ENCODE data around the gene MYT1.
A peak's percentile ranks its signal among the peaks of the same experiment; 100 is the strongest.

Gene MYT1

DNA sequence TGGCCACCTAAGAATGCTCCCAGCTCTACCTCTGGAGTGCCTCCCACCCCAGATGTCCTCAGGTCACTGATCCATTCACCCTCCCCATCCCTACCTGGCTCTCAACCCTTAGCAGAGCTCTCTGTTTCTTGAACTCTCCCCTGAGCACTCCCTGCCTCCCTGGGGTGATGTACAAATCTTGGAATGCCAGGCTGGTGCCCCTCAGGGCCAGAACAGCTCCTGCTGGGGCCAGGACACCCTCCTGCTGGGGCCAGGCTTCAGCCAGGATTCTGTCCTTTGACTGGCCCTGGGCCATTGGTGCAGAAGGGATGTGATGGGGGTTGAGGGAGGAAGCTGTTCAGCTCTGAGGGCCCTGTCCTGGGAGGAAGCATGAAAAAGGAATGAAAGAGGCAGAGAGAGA, 30.0 kb downstream of the MYT1 start:
- DNase-seq: no peak

DNA sequence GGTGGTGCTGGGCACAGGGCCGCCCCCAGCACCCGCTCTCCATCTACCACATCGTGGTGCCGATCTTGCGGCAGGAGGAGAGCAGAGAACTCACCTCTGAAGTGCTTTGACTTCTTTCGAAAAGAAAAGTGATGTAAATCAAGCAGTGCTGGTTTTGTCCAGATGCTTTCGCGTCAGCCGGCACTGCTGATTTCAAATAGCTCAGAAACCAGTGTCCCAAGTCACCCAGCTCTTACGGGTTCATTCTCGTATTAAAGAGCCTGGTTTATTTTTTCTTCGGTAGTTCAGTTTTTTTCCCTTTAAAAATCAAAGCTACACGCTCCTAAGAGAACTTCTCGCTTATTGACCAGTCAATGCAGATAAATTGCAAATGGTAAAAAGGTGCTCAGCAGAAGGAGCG, 32.1 kb downstream of the MYT1 start:
- DNase-seq: no peak

DNA sequence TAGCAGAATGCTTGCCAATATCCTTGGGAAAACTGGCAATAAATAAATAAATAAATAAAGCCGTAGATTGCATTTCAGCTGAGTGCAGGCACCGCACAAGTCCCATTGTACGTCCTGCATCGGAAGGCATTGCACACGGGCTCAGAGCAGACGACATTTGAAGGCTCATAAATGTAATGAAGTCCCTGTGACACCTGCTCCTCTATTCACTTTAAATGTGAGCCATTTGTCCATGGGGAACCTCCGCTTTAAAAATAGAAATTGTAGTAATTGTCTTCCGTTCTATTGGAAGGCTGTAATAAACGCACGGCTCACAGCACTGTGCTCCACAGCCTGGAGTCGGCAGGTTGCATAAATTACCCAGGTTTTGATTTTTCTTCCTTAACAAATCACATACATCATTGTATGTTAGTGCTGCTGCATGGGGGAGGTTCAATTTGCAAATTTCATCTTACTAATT, 32.6 kb downstream of the MYT1 start:
- DNase-seq: peak; percentile 30

DNA sequence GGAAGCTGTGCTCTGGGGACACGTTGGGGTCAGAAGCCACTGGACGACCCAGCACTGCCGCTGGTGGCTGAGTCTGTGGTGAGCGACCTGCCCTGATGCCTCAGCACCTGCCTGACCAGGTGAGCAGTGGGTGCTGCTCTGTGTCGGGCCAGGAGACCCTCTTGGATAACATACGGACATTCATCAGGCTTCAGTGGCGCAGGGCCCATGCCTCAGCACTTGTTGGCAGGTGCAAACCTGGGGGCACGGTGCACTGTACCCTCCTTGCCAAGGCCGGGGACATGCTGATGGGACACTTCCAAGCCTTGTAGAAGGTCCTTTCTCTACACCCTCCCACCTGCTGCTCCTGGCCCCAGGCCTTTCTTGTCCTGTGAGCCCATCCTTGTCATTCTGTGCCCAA, 34.1 kb downstream of the MYT1 start:
- DNase-seq: no peak

DNA sequence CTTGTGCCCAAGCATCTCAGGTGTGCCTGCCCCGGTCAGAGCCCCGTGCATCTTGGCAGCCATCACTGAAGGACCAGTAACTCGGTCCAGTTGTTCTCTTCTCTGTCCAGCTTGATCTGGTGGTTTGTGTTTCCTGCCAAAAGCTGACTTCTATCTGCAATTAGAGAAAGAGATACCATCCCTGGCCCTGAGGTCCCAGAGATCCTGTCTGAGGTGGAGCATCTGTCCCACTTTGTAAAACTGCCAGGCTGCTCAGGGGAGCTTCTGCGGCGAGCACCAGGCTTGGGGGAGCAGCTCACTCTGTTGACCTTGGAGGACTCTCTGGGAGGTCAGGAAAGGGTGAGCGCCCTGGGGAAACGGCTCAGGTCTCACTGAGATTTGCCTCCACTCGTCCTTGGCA, 35.1 kb downstream of the MYT1 start:
- DNase-seq: no peak

DNA sequence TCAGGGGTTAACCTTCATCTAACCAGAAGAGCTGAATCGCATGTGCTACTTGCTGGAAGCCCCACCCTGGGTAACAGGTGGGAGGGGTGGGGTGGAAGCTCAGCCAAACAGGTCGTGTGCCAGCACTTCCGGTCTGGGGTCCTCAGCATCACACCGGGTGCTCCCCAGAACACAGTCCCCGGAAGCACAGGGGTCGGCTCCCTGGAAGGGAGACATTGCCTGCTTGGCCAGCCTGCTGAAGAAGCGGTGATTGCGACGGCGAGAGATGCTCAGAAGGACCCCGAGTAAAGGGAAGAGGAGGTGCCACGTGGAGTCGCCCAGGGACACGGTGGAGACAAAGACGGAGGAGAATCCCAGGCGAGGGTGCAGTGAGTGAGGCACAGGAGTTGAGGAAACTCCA, 36.5 kb downstream of the MYT1 start:
- DNase-seq: no peak

DNA sequence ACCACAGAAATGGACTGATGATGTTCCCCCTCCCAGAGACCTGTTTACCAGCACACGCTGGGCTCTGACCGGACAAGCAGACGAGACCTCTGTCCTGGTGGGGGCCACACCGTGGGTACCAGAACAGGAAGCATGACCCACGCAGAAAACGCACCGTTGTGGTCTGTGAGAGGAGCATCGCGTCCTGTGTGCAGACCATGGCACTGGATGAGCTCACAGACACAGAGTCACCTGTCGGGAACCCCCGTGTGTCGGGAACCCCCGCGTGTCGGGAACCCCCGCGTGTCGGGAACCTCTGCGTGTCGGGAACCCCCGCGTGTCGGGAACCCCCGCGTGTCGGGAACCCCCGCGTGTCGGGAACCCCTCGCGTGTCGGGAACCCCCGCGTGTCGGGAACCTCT, 37.4 kb downstream of the MYT1 start:
- DNase-seq: no peak

DNA sequence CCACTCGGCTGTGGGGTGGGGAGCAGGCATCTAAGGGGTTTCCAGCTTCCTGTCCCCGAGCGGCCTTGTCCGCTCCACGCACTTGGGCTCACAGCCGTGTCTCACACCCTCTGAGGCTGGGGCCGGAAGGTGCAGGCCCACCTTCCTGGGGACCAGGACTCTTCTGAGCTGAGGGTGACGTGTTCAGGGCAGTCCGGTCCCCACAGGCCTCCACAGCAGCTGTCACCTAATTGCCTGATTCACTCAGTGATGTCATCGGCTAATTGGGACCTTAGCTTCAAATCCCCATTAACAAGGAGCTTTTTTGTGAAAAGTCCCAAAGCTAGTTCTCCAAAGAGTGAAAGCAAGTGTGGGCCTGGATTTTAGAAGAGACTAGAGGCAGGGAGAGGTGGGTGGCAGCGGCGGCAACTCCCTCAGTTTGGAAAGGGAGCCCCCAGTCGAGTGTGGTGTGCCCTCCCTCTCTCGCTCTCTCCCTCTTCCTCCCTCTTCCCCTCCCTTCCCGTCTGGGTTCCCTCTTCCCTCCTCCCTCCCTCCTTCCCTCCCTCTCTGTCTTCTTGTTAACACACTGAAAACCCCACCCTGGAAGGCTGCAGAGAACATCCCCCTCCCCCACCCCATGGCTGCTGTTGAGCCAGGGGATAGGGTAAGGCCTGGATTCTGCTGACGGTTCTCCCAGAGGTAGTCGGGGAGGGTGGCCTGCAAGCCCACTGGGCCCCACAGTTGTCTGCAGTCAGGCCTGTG, 39.0 kb downstream of the MYT1 start:
- DNase-seq: peak; percentile 1

DNA sequence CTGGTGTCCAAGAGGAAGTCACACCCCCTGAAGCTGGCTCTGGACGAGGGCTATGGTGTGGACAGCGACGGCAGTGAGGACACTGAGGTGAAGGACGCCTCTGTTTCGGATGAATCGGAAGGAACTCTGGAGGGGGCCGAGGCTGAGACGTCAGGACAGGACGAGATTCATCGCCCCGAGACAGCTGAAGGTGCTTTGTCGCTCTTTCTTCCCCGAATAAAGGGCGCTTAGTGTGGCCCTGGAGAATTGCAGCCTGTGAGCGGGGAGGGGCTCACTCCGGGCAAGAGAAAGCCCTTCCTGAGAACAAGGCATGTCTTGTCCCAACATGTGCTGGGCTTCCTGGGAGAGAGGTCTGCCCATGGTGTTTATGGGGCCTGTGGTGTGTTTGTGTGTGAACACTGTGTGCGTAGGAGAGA, 41.4 kb downstream of the MYT1 start:
- DNase-seq: no peak

DNA sequence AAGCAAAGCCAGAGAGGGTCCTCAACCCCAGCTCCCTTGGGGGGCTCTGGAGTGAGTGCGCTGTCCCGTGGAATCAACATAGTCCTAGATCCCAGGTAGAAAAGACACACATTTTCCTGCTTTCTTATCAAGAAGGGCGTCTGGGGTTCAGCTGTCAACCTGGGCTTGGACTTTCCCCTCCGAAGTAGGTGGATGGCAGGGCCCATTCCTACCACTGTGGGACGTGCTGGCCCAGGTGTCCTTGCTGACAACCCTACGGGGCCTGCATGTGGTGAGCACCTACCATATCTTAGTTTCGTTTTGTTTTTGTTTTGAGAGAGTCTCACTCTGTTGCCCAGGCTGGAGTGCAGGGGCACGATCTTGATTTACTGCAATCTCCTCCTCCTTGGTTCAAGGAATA, 42.4 kb downstream of the MYT1 start:
- no peak for DNase-seq

DNA sequence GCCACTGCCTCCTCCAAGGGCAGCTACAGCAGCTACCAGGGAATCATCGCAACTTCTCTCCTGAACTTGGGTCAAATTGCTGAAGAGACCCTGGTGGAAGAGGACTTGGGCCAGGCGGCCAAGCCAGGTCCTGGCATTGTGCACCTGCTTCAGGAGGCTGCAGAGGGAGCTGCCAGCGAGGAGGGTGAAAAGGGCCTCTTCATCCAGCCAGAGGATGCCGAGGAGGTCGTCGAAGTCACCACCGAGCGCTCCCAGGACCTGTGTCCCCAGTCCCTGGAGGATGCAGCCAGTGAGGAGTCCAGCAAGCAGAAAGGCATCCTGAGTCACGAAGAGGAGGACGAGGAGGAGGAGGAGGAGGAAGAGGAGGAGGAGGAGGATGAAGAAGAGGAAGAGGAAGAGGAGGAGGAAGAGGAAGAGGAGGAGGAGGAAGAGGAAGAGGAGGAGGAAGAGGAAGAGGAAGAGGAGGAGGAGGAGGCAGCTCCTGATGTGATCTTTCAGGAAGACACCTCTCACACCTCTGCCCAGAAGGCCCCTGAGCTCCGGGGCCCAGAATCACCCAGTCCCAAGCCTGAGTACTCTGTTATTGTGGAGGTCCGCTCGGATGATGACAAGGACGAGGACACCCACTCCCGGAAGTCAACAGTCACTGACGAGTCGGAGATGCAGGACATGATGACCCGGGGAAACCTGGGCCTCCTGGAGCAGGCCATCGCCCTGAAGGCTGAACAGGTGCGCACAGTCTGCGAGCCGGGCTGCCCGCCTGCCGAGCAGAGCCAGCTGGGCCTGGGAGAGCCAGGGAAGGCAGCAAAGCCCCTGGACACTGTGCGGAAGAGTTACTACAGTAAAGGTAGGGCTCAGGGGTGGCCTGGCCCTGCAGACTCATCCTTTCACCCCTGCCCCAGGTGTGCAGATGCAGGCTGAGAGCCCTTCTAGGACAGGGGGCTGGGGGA, 43.7 kb downstream of the MYT1 start:
- no peak for DNase-seq

DNA sequence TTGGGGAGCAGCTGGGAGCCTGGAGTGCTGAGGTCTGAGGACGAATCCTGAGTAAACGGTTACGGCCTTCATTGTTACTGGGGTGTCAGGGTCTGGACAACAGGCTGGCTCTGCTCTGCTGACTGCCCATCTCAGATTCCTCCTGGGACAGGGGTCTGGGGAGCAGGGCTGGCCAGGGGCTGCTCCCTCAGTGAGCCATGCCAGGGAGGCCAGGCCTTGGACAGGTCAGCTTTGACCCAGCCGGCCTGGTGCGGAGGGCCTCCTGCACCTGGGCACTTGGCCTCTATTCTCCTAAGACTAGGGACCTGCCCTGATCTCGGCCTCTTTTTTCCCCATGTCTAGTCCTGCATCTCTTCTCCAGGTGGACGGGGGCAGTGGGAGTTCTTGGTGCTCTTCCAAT, 44.9 kb downstream of the MYT1 start:
- no peak for DNase-seq

DNA sequence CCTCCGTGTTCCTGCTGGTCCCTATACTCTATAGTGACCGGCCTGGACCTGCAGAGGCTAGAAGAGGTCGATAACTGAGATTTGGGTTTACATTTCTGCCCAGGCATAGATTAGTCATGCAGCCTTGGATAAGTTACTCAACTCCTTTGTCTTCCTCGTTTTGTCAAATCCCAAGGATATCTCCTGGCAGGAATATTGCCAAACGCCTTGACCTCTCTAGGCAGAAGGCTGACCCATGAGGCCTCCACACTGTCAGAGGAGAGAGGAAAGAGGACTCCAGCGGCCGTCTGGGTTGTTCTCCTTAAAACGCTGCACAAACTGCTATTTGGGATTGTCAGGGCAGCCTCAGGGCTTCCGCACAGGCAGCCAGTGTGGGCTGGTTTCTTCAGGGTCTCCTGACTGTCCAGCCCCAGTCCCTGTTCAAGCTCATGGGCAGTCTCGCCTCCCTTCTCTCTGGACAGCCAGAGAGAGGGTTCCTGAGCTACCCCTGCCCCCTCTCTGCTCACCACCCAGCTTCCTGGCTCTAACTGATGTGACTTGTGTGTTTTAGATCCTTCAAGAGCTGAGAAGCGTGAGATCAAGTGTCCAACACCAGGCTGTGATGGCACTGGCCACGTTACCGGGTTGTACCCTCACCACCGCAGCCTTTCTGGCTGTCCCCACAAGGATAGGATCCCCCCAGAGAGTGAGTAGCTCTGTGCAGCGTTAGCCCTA, 46.6 kb downstream of the MYT1 start:
- DNase-seq: no peak

DNA sequence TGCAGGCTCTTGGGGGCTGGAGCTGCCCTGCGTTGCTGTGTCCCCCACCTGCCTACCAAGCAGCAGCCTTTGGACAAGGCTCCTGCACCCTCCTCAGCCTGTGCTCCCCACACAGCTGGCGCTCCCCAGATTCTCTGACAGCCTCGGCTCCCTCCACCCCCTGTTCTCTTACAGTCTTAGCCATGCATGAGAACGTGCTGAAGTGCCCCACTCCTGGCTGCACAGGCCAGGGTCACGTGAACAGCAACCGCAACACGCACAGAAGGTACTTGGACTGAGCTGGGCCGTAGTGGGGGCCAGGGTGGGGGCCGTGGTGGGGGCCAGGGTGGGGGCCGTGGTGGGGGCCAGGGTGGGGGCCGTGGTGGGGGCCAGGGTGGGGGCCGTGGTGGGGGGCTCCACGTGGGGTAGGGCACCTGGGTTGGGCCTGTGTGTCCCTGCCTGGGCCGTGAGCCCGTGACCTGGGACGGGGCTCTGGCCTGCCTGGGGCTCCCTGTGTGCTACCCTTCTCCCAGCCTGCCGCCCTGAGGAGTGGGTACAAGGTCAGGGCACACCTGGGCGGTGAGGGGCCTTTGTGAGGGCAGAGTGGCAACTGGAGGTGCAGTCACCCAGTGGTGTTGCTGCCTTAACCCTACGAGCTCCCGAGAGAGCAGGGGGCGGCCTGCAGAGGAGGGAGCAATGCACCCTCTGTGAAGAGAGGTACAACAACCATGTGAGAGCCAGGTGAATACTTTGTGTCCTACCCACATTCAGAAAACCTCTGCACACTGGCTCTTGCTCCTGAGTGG, 47.8 kb downstream of the MYT1 start:
- DNase-seq: no peak

DNA sequence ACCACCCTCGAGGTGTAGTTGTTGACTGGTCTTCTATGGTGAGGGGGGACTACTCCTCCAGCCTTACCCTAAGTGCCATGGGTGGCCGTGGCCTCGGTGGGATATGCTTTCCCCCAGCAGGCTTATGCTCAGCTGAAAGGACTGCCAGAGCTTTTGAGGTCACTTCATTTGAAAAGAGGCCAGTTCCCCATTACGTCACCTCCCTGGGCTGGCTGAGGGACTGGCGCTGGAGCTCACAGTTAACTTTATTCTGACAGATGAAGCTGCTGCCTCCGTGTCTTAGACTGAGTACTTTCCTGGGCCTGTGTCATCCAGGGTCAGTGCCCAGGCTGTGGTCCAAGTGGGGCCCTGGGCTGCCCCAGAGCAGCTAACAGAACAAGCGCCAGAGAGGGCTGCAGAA, 48.5 kb downstream of the MYT1 start:
- DNase-seq: no peak

DNA sequence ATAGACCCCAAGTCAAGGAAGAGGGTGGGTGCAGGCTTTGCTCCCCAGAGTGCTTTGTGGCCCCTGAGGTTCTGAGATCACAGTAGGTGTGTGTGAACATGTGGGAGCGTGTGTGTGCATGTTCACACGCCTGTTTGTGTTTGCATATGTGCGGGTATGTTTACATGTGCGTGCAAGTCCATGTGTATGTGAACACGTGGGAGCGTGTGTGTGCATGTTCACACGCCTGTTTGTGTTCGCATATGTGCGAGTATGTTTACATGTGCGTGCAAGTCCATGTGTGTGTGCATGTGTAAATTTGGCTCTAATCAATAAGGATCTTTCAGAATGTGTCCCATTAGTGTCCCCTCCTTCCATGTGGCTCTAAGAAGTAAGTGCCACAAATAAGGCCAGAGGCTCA, 49.9 kb downstream of the MYT1 start:
- no peak for DNase-seq

DNA sequence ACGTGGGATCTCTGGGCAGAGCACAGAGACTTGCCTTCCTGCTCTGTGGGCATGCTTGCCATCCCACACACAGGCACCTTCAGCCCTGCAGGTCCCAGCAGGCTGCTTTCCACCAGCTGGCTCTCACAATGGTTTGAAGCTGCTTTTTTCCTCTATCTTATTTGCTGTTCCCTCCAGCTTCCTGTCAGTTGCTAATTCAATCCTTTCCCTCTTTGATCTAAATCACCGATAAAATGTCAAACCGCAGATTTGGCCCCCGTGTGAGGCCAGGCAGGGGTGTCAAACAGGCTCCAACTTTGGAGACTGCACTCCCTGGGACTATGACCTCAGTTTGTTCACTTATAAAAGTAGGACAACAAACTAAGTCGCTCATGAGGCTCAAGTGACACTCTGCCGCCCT, 50.7 kb downstream of the MYT1 start:
- DNase-seq: no peak

DNA sequence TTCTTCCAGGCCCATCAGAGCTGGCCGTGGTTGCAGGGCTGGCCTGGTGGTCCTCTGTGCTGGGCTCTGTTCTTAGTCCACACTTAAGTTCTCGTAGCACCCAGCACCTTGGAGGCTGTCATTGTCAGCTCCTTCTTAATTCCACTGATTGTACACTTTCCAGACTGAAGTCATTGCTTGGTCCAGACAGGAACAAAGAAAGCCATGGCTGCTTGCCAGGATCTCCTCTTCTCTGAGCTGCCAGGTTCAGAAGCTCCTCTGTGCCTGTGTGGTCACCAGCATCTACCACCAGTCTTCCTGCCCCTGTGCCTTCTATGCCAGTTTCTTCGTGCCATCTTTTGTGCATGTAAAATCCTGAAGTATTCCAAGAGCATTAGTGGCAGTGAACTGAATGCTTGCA, 51.8 kb downstream of the MYT1 start:
- peak; percentile 14 for DNase-seq

DNA sequence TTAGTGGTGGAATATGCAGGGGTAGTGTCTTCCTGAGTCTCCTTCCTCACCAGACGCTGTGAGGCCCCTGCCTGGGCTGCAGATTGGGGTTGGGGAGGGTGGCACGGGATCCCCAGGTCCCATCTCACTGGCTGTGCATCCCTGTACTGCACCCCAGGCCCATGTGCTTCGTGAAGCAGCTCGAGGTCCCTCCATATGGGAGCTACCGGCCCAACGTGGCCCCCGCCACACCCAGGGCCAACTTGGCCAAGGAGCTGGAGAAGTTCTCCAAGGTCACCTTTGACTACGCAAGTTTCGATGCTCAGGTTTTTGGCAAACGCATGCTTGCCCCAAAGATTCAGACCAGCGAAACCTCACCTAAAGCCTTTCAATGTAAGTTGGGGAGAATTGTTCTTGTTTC, 52.7 kb downstream of the MYT1 start:
- DNase-seq: no peak

DNA sequence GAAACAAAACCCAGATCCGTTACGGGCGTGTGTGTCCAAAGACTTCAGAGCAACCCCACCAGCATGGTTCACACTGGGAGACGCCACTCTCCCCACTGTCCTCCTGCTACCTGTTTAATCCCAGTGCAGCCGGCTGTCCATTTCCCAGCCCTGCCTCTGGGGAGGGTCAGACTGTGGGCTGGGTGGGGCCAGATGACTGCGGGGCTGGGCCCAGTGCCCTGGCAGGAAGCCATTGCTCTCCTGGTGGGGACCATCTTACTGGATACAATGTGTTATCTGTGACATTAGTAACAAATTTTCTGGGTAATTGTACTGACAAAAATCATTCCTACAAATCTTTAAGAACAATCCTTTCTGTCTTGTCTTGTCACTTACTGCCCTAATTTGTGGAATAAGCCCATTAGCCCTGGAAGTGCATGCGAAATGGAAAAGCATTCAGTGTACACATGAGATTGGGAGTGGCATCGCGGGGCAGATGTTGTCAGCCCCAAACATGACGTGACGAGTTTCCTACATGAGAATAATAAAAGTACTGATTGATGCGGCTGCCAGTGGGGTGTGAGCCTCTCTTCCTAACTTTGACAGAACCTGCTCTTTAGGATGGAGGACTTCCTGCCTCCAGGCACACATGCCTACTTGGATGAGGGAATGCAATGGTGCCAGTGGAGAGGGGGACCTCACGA, 53.4 kb downstream of the MYT1 start:
- DNase-seq: peak; percentile 1

DNA sequence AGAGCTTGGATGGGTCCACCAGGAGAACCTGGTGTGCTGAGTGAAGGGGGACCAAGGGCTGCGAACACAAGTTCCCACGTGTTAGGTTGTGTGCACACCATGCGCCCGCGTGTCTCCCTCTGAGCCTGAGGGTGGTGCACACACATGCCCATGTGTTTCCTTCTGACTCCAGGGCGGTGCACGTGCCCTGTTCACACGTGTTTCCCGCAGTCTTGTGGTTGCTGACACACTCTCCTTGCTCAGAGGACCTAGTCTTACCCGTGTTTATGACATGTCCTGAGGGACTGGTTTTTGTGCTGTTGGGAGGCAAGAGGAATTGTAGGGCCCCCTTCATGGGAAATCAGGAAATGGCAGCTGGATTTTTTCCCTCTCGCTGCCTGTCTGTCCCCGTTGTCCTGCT, 55.0 kb downstream of the MYT1 start:
- DNase-seq: no peak

DNA sequence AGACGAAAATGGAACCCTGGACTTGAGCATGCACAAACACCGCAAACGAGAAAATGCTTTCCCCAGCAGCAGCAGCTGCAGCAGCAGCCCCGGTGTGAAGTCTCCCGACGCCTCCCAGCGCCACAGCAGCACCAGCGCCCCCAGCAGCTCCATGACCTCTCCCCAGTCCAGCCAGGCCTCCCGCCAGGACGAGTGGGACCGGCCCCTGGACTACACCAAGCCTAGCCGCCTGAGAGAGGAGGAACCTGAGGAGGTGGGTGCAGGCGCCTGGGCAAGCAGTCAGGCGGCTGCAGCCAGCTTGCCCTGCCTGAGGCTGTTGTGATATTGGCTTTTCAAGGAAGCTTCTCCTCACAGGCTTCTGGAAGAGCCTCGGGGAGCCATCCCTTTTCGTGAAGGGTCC, 55.5 kb downstream of the MYT1 start:
- DNase-seq: no peak
